Calu3 (cell line): ENCODE measurements around the gene FBH1. TPM values are rescaled to one million over a fixed set of nuclear protein-coding genes. Genes with fewer than 3 reads are reported as not detected.
"Not testable (repeated sequence)": the region's sequence is repeated elsewhere in the genome, so short reads cannot be mapped to it uniquely, and the experiment has no call there.

Experiments
- BruUV-seq: library from RNA; stranded (reverse); fragments of 400-500 nt; replicated peaks from 2 replicates; lab custom pipeline; 2021; lab: Mats Ljungman, UMichigan
- CTCF ChIA-PET: fragments of 300-600 bp; sonication (Branson Sonifier 250); formaldehyde crosslinking; loops from one replicate; lab custom pipeline; 2022; ENCODE audit warnings: antibody characterized with exemption; lab: Charles Lee
- DNase-seq: peaks from one replicate; pipeline ENCODE4 v3.0.0; 2022
- H3K27ac Mint-ChIP-seq: one replicate; pipeline ENCODE4 v1.8.0; 2022; ENCODE audit warnings: mixed read lengths; ENCODE audit not compliant: unreplicated experiment
- H3K27me3 Mint-ChIP-seq: one replicate; pipeline ENCODE4 v1.8.0; 2022; ENCODE audit warnings: mixed read lengths; ENCODE audit not compliant: unreplicated experiment
- H3K36me3 Mint-ChIP-seq: one replicate; pipeline ENCODE4 v1.8.0; 2022; ENCODE audit warnings: mild to moderate bottlenecking, moderate library complexity, mixed read lengths; ENCODE audit not compliant: insufficient read depth, unreplicated experiment
- H3K4me1 Mint-ChIP-seq: one replicate; pipeline ENCODE4 v1.8.0; 2022; ENCODE audit warnings: mild to moderate bottlenecking, low read depth, mixed read lengths; ENCODE audit not compliant: unreplicated experiment
- H3K4me3 Mint-ChIP-seq: one replicate; pipeline ENCODE4 v1.8.0; 2022; ENCODE audit warnings: mild to moderate bottlenecking, low read depth, moderate library complexity, mixed read lengths; ENCODE audit not compliant: unreplicated experiment
- H3K9me3 Mint-ChIP-seq: one replicate; pipeline ENCODE4 v1.8.0; 2022; ENCODE audit warnings: low read depth, mixed read lengths; ENCODE audit not compliant: unreplicated experiment
- intact Hi-C: fragments of 100-400 bp; cut with micrococcal nuclease; formaldehyde crosslinking; loops from one replicate; pipeline ENCODE4 v1.10.0; 2022; ENCODE audit not compliant: unreplicated experiment
- total RNA-seq: library from RNA; stranded (reverse); gene quantifications from 2 replicates; pipeline ENCODE4 v1.2.3, GENCODE V29; 2022
- TF ChIP-seq, protein P1 (sequence below): fragments of 200-600 bp; IDR thresholded peaks from one replicate; pipeline ENCODE4 v1.8.0; 2022; ENCODE audit warnings: antibody characterized with exemption; ENCODE audit not compliant: unreplicated experiment

Gene FBH1
- total RNA-seq, 1 experiment from 2014 or later, result 79.4 TPM

DNA sequence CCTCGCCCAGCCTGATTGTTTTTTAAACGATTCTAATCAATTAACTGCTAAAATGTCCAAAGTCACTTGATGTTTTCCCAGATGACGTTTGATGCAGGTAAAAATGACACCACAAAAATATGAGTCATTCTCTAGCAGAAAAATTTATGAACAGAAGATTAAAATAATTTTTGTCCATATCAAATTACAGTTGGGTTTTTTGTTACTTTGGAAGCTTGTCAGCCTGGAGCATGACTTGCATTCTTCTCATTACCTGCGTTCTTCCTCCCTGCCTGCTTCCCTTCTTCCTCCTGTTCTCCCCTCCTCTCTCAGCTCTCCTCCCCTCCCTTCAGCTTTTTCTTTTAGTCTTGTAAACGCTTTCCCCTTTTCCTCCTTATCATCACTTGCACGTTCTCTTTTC lies 68.6 kb downstream of the FBH1 start:
- CTCF ChIA-PET, result interaction anchor here (0.7 to 0.9 kb wide), 3 partner anchors 9 to 430 kb away, joined by 3 to 9 read pairs (median 4); no protein-coding TSS in a partner anchor
- peak overlapping the region; percentile 14 for H3K27ac Mint-ChIP-seq
- no TSS peak for BruUV-seq

DNA sequence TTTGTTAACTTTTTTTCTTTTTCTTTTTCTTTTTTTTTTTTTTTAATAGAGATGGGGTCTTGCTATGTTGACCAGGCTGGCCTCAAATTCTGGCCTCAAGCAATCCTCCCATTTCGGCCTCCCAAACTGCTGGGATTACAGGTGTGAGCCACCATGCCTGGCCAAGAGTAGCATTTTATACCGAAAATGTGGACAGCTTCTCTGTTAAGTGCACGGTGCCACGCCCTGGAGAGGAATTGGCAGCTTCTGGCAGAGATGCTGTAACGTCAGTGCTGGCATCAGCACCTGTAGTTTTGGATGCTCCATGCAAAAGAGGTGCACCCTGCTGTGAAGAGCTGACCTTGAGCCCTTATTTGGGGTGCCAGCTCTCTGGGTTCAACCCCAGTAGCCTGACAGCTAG lies 69.1 kb downstream of the FBH1 start:
- Mint-ChIP-seq H3K9me3 (no peaks in the 10 kb centered on the region), H3K36me3 (peaks cover 10% of the 10 kb centered on the region), H3K27me3 (no peaks in the 10 kb centered on the region), H3K4me3 (no peak overlapping the region), H3K27ac (peak overlapping the region; percentile 14), H3K4me1 (peaks cover 15% of the 10 kb centered on the region)
- BruUV-seq, result no TSS peak
- TF ChIP-seq, protein P1, sequence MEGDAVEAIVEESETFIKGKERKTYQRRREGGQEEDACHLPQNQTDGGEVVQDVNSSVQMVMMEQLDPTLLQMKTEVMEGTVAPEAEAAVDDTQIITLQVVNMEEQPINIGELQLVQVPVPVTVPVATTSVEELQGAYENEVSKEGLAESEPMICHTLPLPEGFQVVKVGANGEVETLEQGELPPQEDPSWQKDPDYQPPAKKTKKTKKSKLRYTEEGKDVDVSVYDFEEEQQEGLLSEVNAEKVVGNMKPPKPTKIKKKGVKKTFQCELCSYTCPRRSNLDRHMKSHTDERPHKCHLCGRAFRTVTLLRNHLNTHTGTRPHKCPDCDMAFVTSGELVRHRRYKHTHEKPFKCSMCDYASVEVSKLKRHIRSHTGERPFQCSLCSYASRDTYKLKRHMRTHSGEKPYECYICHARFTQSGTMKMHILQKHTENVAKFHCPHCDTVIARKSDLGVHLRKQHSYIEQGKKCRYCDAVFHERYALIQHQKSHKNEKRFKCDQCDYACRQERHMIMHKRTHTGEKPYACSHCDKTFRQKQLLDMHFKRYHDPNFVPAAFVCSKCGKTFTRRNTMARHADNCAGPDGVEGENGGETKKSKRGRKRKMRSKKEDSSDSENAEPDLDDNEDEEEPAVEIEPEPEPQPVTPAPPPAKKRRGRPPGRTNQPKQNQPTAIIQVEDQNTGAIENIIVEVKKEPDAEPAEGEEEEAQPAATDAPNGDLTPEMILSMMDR, result no peak
- CTCF ChIA-PET, result interaction anchor here (0.7 to 0.9 kb wide), 4 partner anchors 9 to 430 kb away, joined by 3 to 9 read pairs (median 4); no protein-coding TSS in a partner anchor
- intact Hi-C loops, result no loop called here
- DNase-seq, result no peak

More for the DNA sequence above, 68.6 kb downstream of the FBH1 start:
- Mint-ChIP-seq H3K36me3 (peaks cover 10% of the 10 kb centered on the region), H3K9me3 (no peaks in the 10 kb centered on the region), H3K27me3 (no peaks in the 10 kb centered on the region), H3K4me1 (peaks cover 15% of the 10 kb centered on the region), H3K4me3 (no peak overlapping the region)
- no peak for DNase-seq
- intact Hi-C loops, result no loop called here
- TF ChIP-seq, protein P1, result no peak

DNA sequence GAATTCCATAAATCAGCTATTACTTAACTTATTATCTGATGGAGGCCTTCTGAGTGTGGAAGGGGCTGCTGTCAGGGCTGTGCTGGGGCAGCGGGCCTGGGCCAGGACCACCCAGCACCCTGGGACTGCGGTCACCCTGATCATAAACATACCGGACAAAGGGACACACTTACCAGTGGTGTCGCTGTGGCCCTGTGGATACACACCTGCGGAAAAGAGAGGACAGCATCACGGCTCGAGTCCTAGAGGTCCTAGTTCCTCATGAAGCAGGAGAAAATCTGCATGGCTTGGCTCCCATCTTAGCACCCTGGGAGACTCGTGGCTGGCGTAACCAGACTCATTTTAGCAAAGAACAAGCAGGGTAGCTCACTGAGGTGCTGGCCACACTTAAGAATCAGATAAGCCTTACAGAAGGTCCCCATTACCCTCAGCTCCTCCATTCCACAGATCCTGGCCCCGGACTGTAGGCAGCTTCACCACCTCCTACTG lies 69.6 kb downstream of the FBH1 start:
- H3K27ac Mint-ChIP-seq, result no peak overlapping the region
- peaks cover 10% of the 10 kb centered on the region for H3K36me3 Mint-ChIP-seq
- CTCF ChIA-PET, result interaction anchor here (0.7 kb wide), 1 partner anchor 39 kb away, joined by 3 read pairs; no protein-coding TSS in a partner anchor
- no peak overlapping the region for H3K4me3 Mint-ChIP-seq
- H3K4me1 Mint-ChIP-seq, result peaks cover 15% of the 10 kb centered on the region
- no peak for DNase-seq
- H3K27me3 Mint-ChIP-seq, result no peaks in the 10 kb centered on the region
- H3K9me3 Mint-ChIP-seq, result no peaks in the 10 kb centered on the region
- no TSS peak for BruUV-seq
- intact Hi-C loops, result no loop called here
- TF ChIP-seq, protein P1, result no peak

DNA sequence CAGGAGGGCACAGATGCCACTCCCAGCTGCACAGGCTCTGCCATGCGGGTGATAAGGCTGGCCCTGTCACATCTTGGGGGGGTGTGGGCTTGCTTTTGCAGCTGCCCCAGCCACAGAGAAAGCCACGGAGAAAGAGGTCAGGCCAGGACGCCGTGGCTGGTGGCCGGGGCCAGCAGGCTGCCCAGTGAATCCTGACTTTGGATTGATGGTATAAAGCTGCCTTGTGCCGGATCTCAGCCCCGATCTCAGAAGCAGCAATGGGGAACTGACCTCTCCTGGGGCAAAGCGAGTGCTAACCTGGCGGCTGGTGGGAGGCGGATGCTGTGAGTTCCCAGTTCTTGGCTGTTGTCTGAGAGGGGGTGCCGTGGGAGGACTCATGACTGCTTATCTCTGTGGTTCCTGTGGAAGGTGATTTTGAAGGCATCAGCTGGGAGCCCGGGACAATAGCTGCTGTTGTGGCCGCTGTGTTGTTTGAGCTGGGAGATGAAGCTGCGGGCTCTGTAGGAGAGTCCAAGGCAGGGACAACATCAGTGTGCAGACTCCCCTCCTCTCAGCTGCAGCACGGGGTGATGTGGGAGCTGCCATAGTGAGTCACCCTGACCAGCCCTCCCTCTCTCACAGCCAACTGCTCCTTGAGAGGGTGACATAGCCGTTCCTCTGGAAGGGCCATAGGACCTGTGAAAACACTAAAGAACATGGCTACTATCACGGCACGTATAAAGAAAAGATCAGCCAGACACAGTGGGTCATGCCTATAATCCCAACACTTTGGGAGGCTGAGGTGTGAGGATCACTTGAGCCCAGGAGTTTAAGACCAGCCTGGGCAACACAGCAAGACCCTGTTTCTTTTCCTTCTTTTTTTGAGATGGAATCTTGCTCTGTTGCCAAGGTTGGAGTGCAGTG lies 70.3 kb downstream of the FBH1 start:
- Mint-ChIP-seq H3K27me3 (no peaks in the 10 kb centered on the region), H3K9me3 (no peaks in the 10 kb centered on the region), H3K4me3 (no peak overlapping the region), H3K4me1 (peaks cover 20% of the 10 kb centered on the region), H3K27ac (no peak overlapping the region), H3K36me3 (peaks cover 13% of the 10 kb centered on the region)
- no peak for DNase-seq
- BruUV-seq, result no TSS peak
- intact Hi-C loops, result no loop called here
- TF ChIP-seq, protein P1, result no peak
- CTCF ChIA-PET, result interaction anchor here (0.7 to 1.1 kb wide), 2 partner anchors 13 to 40 kb away, joined by 3 read pairs; no protein-coding TSS in a partner anchor

DNA sequence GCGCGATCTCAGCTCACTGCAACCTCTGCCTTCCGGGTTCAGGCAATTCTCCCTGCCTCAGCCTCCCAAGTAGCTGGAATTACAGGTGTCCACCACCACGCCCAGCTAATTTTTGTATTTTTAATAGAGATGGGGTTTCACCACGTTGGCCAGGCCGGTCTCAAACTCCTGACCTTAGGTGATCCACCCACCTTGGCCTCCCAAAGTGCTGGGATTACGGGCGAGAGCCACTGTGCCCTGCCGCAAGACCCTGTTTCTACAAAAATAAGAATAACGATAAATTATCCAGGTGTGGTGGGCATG lies 70.9 kb downstream of the FBH1 start:
- CTCF ChIA-PET, result interaction anchor here (1.1 kb wide), 1 partner anchor 13 kb away, joined by 3 read pairs; no protein-coding TSS in a partner anchor
- DNase-seq, intact Hi-C loops, H3K9me3 Mint-ChIP-seq, H3K4me3 Mint-ChIP-seq, H3K27ac Mint-ChIP-seq, H3K27me3 Mint-ChIP-seq, BruUV-seq: not testable (repeated sequence)
- Mint-ChIP-seq H3K36me3 (peaks cover 17% of the 10 kb centered on the region), H3K4me1 (peaks cover 24% of the 10 kb centered on the region)
